MM.1S (cell line): ENCODE measurements around the gene SRCIN1.

Experiments used
- DNase-seq: peaks from one replicate; pipeline ENCODE4 v3.0.0-alpha.2; 2015
- H2AFZ ChIP-seq: fragments of 300-600 bp; sonication (generic); 2 replicates; pipeline ENCODE4 v1.6.0; 2016; ENCODE audit warnings: antibody characterized with exemption, low read length
- H3F3A ChIP-seq: fragments of 300-600 bp; sonication (generic); 2 replicates; pipeline ENCODE4 v1.6.1; 2016; ENCODE audit warnings: mild to moderate bottlenecking, antibody characterized with exemption, low read length, moderate library complexity, mixed read lengths; ENCODE audit not compliant: insufficient read depth
- H3K27ac ChIP-seq: fragments of 300-600 bp; sonication (generic); 2 replicates; pipeline ENCODE4 v1.5.1; 2016; ENCODE audit warnings: mild to moderate bottlenecking, low read length
- H3K27me3 ChIP-seq: fragments of 300-600 bp; sonication (generic); replicated peaks from 2 replicates; pipeline ENCODE4 v1.6.0; 2016; ENCODE audit warnings: low read length; ENCODE audit not compliant: insufficient read depth
- H3K36me3 ChIP-seq: fragments of 300-600 bp; sonication (generic); replicated peaks from 2 replicates; pipeline ENCODE4 v1.6.1; 2016; ENCODE audit warnings: mild to moderate bottlenecking, low read length, mixed read lengths; ENCODE audit not compliant: insufficient read depth
- H3K4me1 ChIP-seq: fragments of 300-600 bp; sonication (generic); 2 replicates; pipeline ENCODE4 v1.6.1; 2016; ENCODE audit warnings: low read length, mixed read lengths
- H3K4me2 ChIP-seq: fragments of 300-600 bp; sonication (generic); 2 replicates; pipeline ENCODE4 v1.6.0; 2016; ENCODE audit warnings: low read depth, low read length
- H3K4me3 ChIP-seq: fragments of 300-600 bp; sonication (generic); 2 replicates; pipeline ENCODE4 v1.5.1; 2016; ENCODE audit warnings: low read length, mixed read lengths
- H3K79me2 ChIP-seq: fragments of 300-600 bp; sonication (generic); 2 replicates; pipeline ENCODE4 v1.6.1; 2016; ENCODE audit warnings: mixed run types, low read length, mixed read lengths
- H3K9ac ChIP-seq: fragments of 300-600 bp; sonication (generic); 2 replicates; pipeline ENCODE4 v1.6.1; 2016; ENCODE audit warnings: low read length, mixed read lengths
- H3K9me2 ChIP-seq: fragments of 300-600 bp; sonication (generic); replicated peaks from 2 replicates; pipeline ENCODE4 v1.6.1; 2016; ENCODE audit warnings: mild to moderate bottlenecking, low read length, mixed read lengths; ENCODE audit not compliant: insufficient read depth
- H3K9me3 ChIP-seq: fragments of 300-600 bp; sonication (generic); replicated peaks from 2 replicates; pipeline ENCODE4 v1.6.1; 2016; ENCODE audit warnings: mild to moderate bottlenecking, low read length, mixed read lengths; ENCODE audit not compliant: insufficient read depth
- H4K20me1 ChIP-seq: fragments of 300-600 bp; sonication (generic); 2 replicates; pipeline ENCODE4 v1.6.1; 2016; ENCODE audit warnings: mild to moderate bottlenecking, low read length, moderate library complexity, mixed read lengths; ENCODE audit not compliant: insufficient read depth
- EZH2 ChIP-seq: fragments of 300-600 bp; sonication (generic); optimal IDR thresholded peaks from 2 replicates; pipeline ENCODE3; 2017; ENCODE audit warnings: low read depth, mild to moderate bottlenecking, antibody characterized with exemption, low read length, mixed read lengths
- EZH2phosphoT487 ChIP-seq: fragments of 300-600 bp; sonication (generic); IDR thresholded peaks from 2 replicates; pipeline ENCODE4 v1.6.1; 2018; ENCODE audit warnings: antibody characterized with exemption, low read length
- TF ChIP-seq, protein P1 (sequence below): fragments of 300-600 bp; sonication (generic); IDR thresholded peaks from 2 replicates; pipeline ENCODE4 v1.5.1; 2016; ENCODE audit warnings: antibody characterized with exemption, low read length, mixed read lengths

Gene SRCIN1

DNA sequence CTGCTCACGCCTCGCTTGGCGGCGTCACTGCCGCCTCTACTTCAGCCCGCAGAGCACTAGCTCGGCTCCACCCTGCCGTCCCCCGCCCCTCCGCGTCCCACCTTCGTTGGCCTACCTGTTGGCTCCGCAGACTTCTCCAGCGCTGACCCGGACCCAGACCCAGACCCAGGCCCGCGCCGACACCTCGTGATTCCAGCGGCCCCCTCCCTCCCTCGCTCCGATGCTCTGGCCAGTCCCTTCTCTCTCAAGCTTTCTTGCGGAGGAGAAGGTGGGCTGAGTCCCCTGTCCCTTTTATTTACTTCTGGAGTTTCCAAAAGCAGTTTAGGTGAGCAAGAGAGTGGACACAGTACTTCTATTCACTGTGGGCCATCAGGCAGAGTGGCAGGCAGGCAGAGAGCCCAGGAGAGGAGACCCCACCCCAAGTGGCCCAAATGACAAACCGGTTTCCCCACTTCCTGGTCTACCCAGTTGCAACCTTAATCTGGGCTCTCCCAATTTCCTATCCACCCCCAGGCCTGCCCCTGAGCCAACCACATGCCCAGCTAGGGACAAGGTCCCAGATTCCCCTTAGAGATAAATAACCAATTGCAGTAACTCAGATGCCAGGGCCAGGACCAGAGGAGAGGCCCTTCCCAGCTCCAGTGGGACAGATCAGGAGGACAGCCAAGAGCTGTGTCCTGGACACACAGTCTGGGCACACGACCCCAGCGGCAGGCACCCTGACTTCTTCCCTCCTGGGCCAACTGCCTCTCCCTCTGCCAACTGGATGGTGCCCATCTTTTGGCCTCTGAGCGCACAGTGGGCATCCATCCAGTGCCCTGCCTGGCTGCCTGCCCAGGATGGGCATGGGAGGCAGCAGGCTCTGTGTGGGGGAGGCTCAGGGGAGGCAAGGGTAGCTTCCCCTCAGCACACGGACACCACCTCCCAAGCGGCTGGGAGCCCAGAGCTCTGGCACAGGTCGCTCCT, 1.2 kb upstream of the SRCIN1 start:
- H3K4me2 ChIP-seq = peak overlapping the region; percentile 89
- peak; percentile 5 for DNase-seq
- H3K36me3 ChIP-seq = no peaks in the 10 kb centered on the region
- H3K27me3 ChIP-seq = peaks cover 75% of the 10 kb centered on the region
- peak overlapping the region; percentile 83 for H3K4me3 ChIP-seq
- 0 out of 2 replicates have a peak, but pooled peaks cover 6% of the 10 kb centered on the region for H3K4me1 ChIP-seq
- H3K9me3 ChIP-seq = no peaks in the 10 kb centered on the region
- H3K9ac ChIP-seq = peak overlapping the region; percentile 66; the same call in 1 of the 2 replicates
- TF ChIP-seq EZH2 (no peak), EZH2phosphoT487 (no peak)
- TF ChIP-seq, protein P1, sequence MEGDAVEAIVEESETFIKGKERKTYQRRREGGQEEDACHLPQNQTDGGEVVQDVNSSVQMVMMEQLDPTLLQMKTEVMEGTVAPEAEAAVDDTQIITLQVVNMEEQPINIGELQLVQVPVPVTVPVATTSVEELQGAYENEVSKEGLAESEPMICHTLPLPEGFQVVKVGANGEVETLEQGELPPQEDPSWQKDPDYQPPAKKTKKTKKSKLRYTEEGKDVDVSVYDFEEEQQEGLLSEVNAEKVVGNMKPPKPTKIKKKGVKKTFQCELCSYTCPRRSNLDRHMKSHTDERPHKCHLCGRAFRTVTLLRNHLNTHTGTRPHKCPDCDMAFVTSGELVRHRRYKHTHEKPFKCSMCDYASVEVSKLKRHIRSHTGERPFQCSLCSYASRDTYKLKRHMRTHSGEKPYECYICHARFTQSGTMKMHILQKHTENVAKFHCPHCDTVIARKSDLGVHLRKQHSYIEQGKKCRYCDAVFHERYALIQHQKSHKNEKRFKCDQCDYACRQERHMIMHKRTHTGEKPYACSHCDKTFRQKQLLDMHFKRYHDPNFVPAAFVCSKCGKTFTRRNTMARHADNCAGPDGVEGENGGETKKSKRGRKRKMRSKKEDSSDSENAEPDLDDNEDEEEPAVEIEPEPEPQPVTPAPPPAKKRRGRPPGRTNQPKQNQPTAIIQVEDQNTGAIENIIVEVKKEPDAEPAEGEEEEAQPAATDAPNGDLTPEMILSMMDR = no peak; the same call in 1 of the 2 replicates
- H4K20me1 ChIP-seq = no peaks in the 10 kb centered on the region
- no peaks in the 10 kb centered on the region for H3K79me2 ChIP-seq
- no peaks in the 10 kb centered on the region for H3F3A ChIP-seq
- H2AFZ ChIP-seq = peak overlapping the region; percentile 96; the same call in 1 of the 2 replicates
- H3K27ac ChIP-seq = no peak overlapping the region
- no peaks in the 10 kb centered on the region for H3K9me2 ChIP-seq

GRCh38 chr17:38605411-38605840, 326 bp downstream of the SRCIN1 start:
- Histone ChIP-seq H3K36me3 (no peaks in the 10 kb centered on the region), H3K4me3 (peak overlapping the region; percentile 33; the same call in 1 of the 2 replicates), H3K4me2 (peak overlapping the region; percentile 52; the same call in 1 of the 2 replicates), H3F3A (no peaks in the 10 kb centered on the region), H3K27ac (no peak overlapping the region), H3K27me3 (peaks cover 77% of the 10 kb centered on the region), H3K4me1 (0 out of 2 replicates have a peak, but pooled peaks cover 6% of the 10 kb centered on the region), H3K79me2 (no peaks in the 10 kb centered on the region), H4K20me1 (no peaks in the 10 kb centered on the region), H3K9me2 (no peaks in the 10 kb centered on the region), H3K9me3 (no peaks in the 10 kb centered on the region), H3K9ac (no peak overlapping the region), H2AFZ (0 out of 2 replicates have a peak overlapping the region, but pooled peaks have one; percentile 42)
- no peak for DNase-seq
- TF ChIP-seq, protein P1 = no peak
- no peak for TF ChIP-seq EZH2phosphoT487
- TF ChIP-seq EZH2 = no peak

DNA sequence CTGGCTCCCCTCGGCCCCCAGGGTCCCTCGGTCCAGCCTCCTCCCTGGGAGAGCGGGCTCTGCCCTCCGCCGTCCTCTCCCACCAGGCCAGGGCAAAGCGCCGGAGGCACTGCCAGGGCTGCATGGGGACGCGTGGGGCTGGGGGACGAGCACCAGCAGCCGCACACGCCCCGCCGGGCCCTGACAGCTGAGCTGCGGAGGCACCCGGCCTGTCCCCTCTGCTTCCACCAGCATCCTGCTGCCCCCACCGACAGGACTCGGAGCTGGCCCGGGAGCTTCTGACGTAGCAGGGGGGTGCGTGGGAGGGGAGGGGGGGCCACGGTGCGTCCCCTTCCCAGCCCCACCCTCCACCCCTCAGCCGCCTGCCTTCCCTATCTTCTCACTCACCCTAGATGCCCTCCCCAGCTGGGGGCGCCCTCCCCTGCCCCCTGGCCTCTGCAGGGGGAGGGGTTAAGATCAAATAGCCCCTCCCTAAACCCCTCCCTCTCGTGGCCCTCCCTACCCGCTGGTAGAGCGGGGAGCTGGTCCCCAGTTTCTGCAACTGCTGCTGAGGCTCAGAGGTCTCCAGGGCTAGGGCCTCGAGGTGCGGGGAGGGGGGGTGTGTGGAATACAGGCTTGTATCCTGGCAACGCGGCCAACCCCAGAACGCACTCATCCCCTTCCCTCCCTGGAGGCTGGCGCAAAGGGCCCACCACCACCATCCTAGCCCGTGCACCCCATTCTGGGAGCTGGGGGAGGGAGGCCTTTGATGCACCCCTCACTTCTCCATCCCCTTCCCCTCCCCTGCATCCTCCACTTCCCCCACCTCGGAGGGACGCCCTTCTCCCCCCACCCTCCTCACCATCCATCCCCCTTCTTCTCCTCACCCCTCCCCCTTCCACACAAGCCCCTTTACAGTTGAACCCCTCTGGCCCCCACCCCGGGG, 1.0 kb downstream of the SRCIN1 start:
- peak overlapping the region; percentile 52; the same call in 1 of the 2 replicates for H3K4me2 ChIP-seq
- H3K79me2 ChIP-seq = no peaks in the 10 kb centered on the region
- H3K36me3 ChIP-seq = no peaks in the 10 kb centered on the region
- H3K27ac ChIP-seq = no peak overlapping the region
- TF ChIP-seq EZH2 (no peak), EZH2phosphoT487 (no peak)
- TF ChIP-seq, protein P1 = no peak
- no peaks in the 10 kb centered on the region for H3F3A ChIP-seq
- no peak overlapping the region for H3K9ac ChIP-seq
- no peaks in the 10 kb centered on the region for H4K20me1 ChIP-seq
- H2AFZ ChIP-seq = no peak overlapping the region
- H3K9me2 ChIP-seq = no peaks in the 10 kb centered on the region
- peak overlapping the region; percentile 33; the same call in 1 of the 2 replicates for H3K4me3 ChIP-seq
- H3K27me3 ChIP-seq = peaks cover 76% of the 10 kb centered on the region
- DNase-seq = peak; percentile 7
- no peaks in the 10 kb centered on the region for H3K9me3 ChIP-seq
- 0 out of 2 replicates have a peak, but pooled peaks cover 6% of the 10 kb centered on the region for H3K4me1 ChIP-seq
